MM.1S (cell line): ENCODE measurements around the gene MIEF2.

Experiments used
- EZH2 ChIP-seq: fragments of 300-600 bp; sonication (generic); optimal IDR thresholded peaks from 2 replicates; pipeline ENCODE3; 2017; ENCODE audit warnings: low read depth, mild to moderate bottlenecking, antibody characterized with exemption, low read length, mixed read lengths
- EZH2phosphoT487 ChIP-seq: fragments of 300-600 bp; sonication (generic); IDR thresholded peaks from 2 replicates; pipeline ENCODE4 v1.6.1; 2018; ENCODE audit warnings: antibody characterized with exemption, low read length
- TF ChIP-seq, protein P1 (sequence below): fragments of 300-600 bp; sonication (generic); IDR thresholded peaks from 2 replicates; pipeline ENCODE4 v1.5.1; 2016; ENCODE audit warnings: antibody characterized with exemption, low read length, mixed read lengths

DNA sequence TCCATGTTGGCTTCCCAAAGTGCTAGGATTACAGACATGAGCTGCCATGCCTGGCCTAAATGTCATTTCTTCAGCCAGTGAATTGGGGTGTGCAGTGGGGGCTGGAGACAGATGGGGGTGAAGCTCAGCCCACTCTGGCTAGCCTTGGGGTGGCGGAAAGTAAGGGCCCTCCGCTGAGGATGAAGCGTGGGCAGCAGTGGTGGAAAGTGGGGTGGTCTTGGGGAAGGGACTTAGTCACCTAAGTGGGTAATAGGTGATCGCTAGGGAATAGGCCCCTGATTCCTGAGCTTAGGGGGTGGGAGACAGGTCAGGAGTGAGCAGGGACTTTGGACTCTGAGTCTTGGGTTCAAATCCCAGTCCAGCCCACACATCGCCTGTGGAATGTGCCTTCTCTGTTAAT is 32.8 kb upstream of the MIEF2 start:
- TF ChIP-seq, protein P1, sequence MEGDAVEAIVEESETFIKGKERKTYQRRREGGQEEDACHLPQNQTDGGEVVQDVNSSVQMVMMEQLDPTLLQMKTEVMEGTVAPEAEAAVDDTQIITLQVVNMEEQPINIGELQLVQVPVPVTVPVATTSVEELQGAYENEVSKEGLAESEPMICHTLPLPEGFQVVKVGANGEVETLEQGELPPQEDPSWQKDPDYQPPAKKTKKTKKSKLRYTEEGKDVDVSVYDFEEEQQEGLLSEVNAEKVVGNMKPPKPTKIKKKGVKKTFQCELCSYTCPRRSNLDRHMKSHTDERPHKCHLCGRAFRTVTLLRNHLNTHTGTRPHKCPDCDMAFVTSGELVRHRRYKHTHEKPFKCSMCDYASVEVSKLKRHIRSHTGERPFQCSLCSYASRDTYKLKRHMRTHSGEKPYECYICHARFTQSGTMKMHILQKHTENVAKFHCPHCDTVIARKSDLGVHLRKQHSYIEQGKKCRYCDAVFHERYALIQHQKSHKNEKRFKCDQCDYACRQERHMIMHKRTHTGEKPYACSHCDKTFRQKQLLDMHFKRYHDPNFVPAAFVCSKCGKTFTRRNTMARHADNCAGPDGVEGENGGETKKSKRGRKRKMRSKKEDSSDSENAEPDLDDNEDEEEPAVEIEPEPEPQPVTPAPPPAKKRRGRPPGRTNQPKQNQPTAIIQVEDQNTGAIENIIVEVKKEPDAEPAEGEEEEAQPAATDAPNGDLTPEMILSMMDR = no peak
- TF ChIP-seq EZH2phosphoT487 (no peak), EZH2 (no peak)
